Stimulated activated naive CD4-positive, alpha-beta T cell treated with Interleukin-2 at 50 U/mL for 16 hours (primary cell): ENCODE results near the gene SNX2.
"Not testable (repeated sequence)": the region's sequence is repeated elsewhere in the genome, so short reads cannot be mapped to it uniquely, and the experiment has no call there.

Source experiments
- DNase-seq: peaks from one replicate; lab custom pipeline; 2025; lab: John Stamatoyannopoulos, UW

Gene SNX2

GRCh38 chr5:122774861-122775549 is at the start of gene SNX2:
SNX2 (plus strand) TSS chr5:122775080; CDS start chr5:122775104, 24 bp downstream.
- DNase-seq, result peak; percentile 87

- DNase-seq, result no peak
Measured at GRCh38 chr5:122727112-122727541, 47.8 kb upstream of the SNX2 start.

GRCh38 chr5:122730037-122730436 is 44.8 kb upstream of the SNX2 start:
- no peak for DNase-seq

- no peak for DNase-seq
Measured at GRCh38 chr5:122730456-122730855, 44.4 kb upstream of the SNX2 start.

GRCh38 chr5:122736086-122736845 is 38.6 kb upstream of the SNX2 start:
- DNase-seq, result no peak

- DNase-seq, result no peak
Measured at GRCh38 chr5:122738088-122738487, 36.8 kb upstream of the SNX2 start.

- DNase-seq, result no peak
Measured at GRCh38 chr5:122741681-122742080, 33.2 kb upstream of the SNX2 start.

GRCh38 chr5:122743261-122743660 is 31.6 kb upstream of the SNX2 start:
- no peak for DNase-seq

GRCh38 chr5:122745597-122745996 is 29.3 kb upstream of the SNX2 start:
- no peak for DNase-seq

GRCh38 chr5:122749886-122750285 is 25.0 kb upstream of the SNX2 start:
- no peak for DNase-seq

GRCh38 chr5:122751293-122751782 is 23.5 kb upstream of the SNX2 start:
- no peak for DNase-seq

GRCh38 chr5:122753500-122753899 is 21.4 kb upstream of the SNX2 start:
- no peak for DNase-seq

GRCh38 chr5:122755783-122756182 is 19.1 kb upstream of the SNX2 start:
- no peak for DNase-seq

GRCh38 chr5:122756264-122756911 is 18.5 kb upstream of the SNX2 start:
- no peak for DNase-seq

GRCh38 chr5:122757285-122757684 is 17.6 kb upstream of the SNX2 start:
- no peak for DNase-seq

GRCh38 chr5:122759241-122760070 is 15.4 kb upstream of the SNX2 start:
- DNase-seq, result no peak

GRCh38 chr5:122760236-122760635 is 14.6 kb upstream of the SNX2 start:
- DNase-seq, result no peak

GRCh38 chr5:122761115-122761514 is 13.8 kb upstream of the SNX2 start:
- no peak for DNase-seq

- DNase-seq, result not testable (repeated sequence)
Measured at GRCh38 chr5:122761896-122762295, 13.0 kb upstream of the SNX2 start.

- no peak for DNase-seq
Measured at GRCh38 chr5:122766130-122766529, 8.8 kb upstream of the SNX2 start.

- no peak for DNase-seq
Measured at GRCh38 chr5:122770477-122770876, 4.4 kb upstream of the SNX2 start.

- DNase-seq, result no peak
Measured at GRCh38 chr5:122772446-122772845, 2.4 kb upstream of the SNX2 start.
